ENCODE measurements around the gene ACRBP. TPM values are rescaled to one million over a fixed set of nuclear protein-coding genes. Genes with fewer than 3 reads are reported as not detected.

Gene ACRBP
- total RNA-seq, 4 donors from 2014 or later = 0.86 to 9.3 (median 1.6) TPM

DNA sequence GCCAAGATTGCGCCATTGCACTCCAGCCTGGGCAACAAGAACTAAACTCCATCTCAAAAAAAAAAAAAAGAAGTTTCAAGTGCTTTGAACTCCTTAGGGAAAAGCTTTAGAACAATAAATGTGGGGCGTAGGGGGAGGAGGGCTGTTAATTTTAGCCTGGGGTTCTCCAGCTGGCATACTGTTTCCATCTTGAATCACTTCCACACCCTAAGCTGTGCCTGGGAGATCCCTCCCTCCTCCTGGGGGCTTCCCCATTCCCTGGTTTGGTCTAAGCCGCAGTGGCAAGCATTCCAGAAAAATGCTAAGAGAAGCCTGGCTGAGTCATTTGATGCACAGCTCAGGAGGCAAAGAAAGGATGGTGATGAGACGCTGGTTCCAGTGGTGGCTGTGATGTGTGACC is 44.2 kb upstream of the ACRBP start:
- Histone ChIP-seq H3K27me3 (peaks cover 15% of the 10 kb centered on the region), H3K9me3 (no peaks in the 10 kb centered on the region), H3K4me3 (no peak overlapping the region), H3K27ac (no peak overlapping the region), H3K4me1 (peaks cover 34% of the 10 kb centered on the region), H3K36me3 (no peaks in the 10 kb centered on the region)
- 57% methylated on average over 4 of the region's 4 CpGs for WGBS
- TF ChIP-seq, protein P1, sequence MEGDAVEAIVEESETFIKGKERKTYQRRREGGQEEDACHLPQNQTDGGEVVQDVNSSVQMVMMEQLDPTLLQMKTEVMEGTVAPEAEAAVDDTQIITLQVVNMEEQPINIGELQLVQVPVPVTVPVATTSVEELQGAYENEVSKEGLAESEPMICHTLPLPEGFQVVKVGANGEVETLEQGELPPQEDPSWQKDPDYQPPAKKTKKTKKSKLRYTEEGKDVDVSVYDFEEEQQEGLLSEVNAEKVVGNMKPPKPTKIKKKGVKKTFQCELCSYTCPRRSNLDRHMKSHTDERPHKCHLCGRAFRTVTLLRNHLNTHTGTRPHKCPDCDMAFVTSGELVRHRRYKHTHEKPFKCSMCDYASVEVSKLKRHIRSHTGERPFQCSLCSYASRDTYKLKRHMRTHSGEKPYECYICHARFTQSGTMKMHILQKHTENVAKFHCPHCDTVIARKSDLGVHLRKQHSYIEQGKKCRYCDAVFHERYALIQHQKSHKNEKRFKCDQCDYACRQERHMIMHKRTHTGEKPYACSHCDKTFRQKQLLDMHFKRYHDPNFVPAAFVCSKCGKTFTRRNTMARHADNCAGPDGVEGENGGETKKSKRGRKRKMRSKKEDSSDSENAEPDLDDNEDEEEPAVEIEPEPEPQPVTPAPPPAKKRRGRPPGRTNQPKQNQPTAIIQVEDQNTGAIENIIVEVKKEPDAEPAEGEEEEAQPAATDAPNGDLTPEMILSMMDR (IDR thresholded peaks at IDR 0.05) = no peak
- TF ChIP-seq POLR2A (IDR thresholded peaks at IDR 0.05) (no peak), POLR2AphosphoS5 (IDR thresholded peaks at IDR 0.05) (no peak), EP300 (IDR thresholded peaks at IDR 0.05) (no peak)
- DNase-seq (ENCODE audit: low spot score in 2 of 2) = no peak

DNA sequence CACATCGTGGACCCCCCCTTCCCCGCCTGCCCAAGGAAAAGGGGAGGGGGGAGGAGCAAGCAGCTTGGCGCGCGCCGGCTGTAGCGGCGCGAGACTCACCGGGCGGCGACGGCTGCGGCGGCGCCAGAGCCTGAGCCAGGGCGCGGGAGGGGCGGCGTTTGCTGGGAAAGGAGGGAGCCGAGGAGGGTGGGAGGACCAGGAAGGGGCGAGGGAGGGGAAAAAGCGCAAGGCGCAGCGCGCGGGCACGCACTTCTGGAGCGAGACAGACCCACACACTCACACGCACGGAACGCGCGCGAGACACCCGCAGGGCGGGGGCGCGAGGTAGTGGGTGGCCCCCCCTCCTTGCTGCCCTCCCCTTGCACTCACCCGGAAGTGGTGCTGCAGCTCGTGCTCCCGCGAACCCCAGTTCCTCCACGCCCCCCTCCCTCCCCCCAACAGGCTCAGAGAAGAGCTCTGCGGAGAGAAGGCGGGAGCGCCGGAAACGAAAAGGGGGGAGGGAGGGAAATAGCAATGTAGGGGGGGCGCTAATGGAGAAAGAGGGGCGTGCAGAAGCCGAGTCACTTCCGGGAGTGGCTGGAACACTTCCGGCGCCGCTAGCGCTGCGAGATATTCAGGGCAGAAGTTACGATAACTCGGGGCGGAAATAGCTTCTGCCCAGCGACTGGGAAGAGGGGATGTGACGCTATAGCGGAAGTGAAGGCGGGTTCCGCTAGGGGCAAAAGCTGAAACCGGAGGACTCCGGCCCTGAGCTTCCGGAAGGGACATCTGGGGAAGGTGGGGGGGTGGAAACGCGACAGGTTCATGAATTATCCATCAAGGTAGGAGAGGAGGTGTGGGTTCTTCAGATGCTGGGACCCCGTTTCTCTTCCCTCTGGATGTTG is 42.0 kb upstream of the ACRBP start, which contains the start of gene ZNF384:
ZNF384 (minus strand) TSS at position 377 of the 884 bp plus-strand sequence. CDS start 9,855 bp downstream, outside the sequence.
- Histone ChIP-seq H3K4me3 (peak within 1 kb of the TSS; percentile 84), H3K27ac (peak within 1 kb of the TSS; percentile 95), H3K27me3 (no peaks in the 10 kb centered on the region), H3K36me3 (no peaks in the 10 kb centered on the region), H3K4me1 (peaks cover 34% of the 10 kb centered on the region), H3K9me3 (no peaks in the 10 kb centered on the region)
- TF ChIP-seq POLR2A (IDR thresholded peaks at IDR 0.05) = peak; percentile 40 to 50
- TF ChIP-seq, protein P1 (IDR thresholded peaks at IDR 0.05) = peak in 1 of 2 donors; percentile 29
- no peak for TF ChIP-seq EP300 (IDR thresholded peaks at IDR 0.05)
- TF ChIP-seq POLR2AphosphoS5 (IDR thresholded peaks at IDR 0.05) = peak in 2 of 3 donors; percentile 82 to 83
- DNase-seq (ENCODE audit: low spot score in 2 of 2) = peak; percentile 98 to 99
- WGBS = 1% methylated on average over 69 of the region's 72 CpGs

- WGBS = under 1% methylated on average over 13 of the region's 13 CpGs
- Histone ChIP-seq H3K27ac (peak overlapping the region; percentile 95), H3K4me1 (peaks cover 34% of the 10 kb centered on the region), H3K4me3 (peak overlapping the region; percentile 84), H3K9me3 (no peaks in the 10 kb centered on the region), H3K27me3 (no peaks in the 10 kb centered on the region), H3K36me3 (no peaks in the 10 kb centered on the region)
- peak in 1 of 2 donors; percentile 80 for DNase-seq (ENCODE audit: low spot score in 2 of 2)
- TF ChIP-seq POLR2A (IDR thresholded peaks at IDR 0.05) (no peak), EP300 (IDR thresholded peaks at IDR 0.05) (no peak), POLR2AphosphoS5 (IDR thresholded peaks at IDR 0.05) (no peak)
- TF ChIP-seq, protein P1 (IDR thresholded peaks at IDR 0.05) = no peak
These were observed 41.3 kb upstream of the ACRBP start for GRCh38 chr12:6688543-6688998.

GRCh38 chr12:6685814-6686213 is 38.6 kb upstream of the ACRBP start:
- peaks cover 32% of the 10 kb centered on the region for H3K4me1 ChIP-seq
- no peak overlapping the region for H3K4me3 ChIP-seq
- peaks cover 10% of the 10 kb centered on the region for H3K36me3 ChIP-seq
- no peaks in the 10 kb centered on the region for H3K27me3 ChIP-seq
- 86% methylated on average over 3 of the region's 3 CpGs for WGBS
- DNase-seq (ENCODE audit: low spot score in 2 of 2) = no peak
- H3K9me3 ChIP-seq = no peaks in the 10 kb centered on the region
- TF ChIP-seq, protein P1 (IDR thresholded peaks at IDR 0.05) = no peak
- TF ChIP-seq POLR2AphosphoS5 (IDR thresholded peaks at IDR 0.05) = no peak
- no peak for TF ChIP-seq EP300 (IDR thresholded peaks at IDR 0.05)
- TF ChIP-seq POLR2A (IDR thresholded peaks at IDR 0.05) = no peak
- no peak overlapping the region for H3K27ac ChIP-seq

- Histone ChIP-seq H3K4me1 (peaks cover 22% of the 10 kb centered on the region), H3K27ac (no peak overlapping the region), H3K4me3 (no peak overlapping the region), H3K36me3 (peaks cover 21% of the 10 kb centered on the region), H3K27me3 (no peaks in the 10 kb centered on the region), H3K9me3 (no peaks in the 10 kb centered on the region)
- WGBS = 68% methylated on average over 6 of the region's 6 CpGs
- DNase-seq (ENCODE audit: low spot score in 2 of 2) = no peak
- TF ChIP-seq POLR2A (IDR thresholded peaks at IDR 0.05) = no peak
- TF ChIP-seq, protein P1 (IDR thresholded peaks at IDR 0.05) = peak in 1 of 2 donors; percentile 6
These were observed 37.4 kb upstream of the ACRBP start for GRCh38 chr12:6684609-6685008.

Measured in suprapubic skin (tissue), 4 donors.